H1 (cell line): ENCODE data around the gene SPAG16. TPM values are rescaled to one million over a fixed set of nuclear protein-coding genes. Genes with fewer than 3 reads are reported as not detected.

Experiments
- BRCA1 ChIP-seq: IDR thresholded peaks from 2 replicates; pipeline ENCODE4 v1.6.1; 2012; ENCODE audit warnings: low read depth, low read length, improper control_type of control experiment
- CHD7 ChIP-seq: fragments of 300-600 bp; sonication (generic); IDR thresholded peaks from 2 replicates; pipeline ENCODE4 v1.7.1; 2012; ENCODE audit warnings: low read length, moderate library complexity, mild to moderate bottlenecking, inconsistent platforms; ENCODE audit not compliant: insufficient replicate concordance
- HDAC2 ChIP-seq, 2 experiments: fragments of 300-600 bp in 1 of 2; sonication (generic) in 1 of 2; IDR thresholded peaks; 2 replicates each; pipeline ENCODE4 v1.6.1; 2011 to 2012; ENCODE audit warnings: low read depth in 2 of 2, low read length in 2 of 2, mild to moderate bottlenecking in 2 of 2, moderate library complexity in 2 of 2, borderline replicate concordance in 1 of 2, inconsistent platforms in 1 of 2
- JUND ChIP-seq: IDR thresholded peaks from 2 replicates; pipeline ENCODE4 v1.6.1; 2011; ENCODE audit warnings: mild to moderate bottlenecking, improper control_type of control experiment, low read length
- KDM4A ChIP-seq: IDR thresholded peaks from one replicate; pipeline ENCODE4 v1.7.1; 2012; ENCODE audit warnings: low read depth, mild to moderate bottlenecking, moderate library complexity, low read length, inconsistent platforms; ENCODE audit not compliant: severe bottlenecking
- NANOG ChIP-seq: IDR thresholded peaks from 2 replicates; pipeline ENCODE4 v1.6.1; 2011; ENCODE audit warnings: low read length, low read depth, mild to moderate bottlenecking, inconsistent platforms; ENCODE audit not compliant: insufficient read depth, poor library complexity, severe bottlenecking
- NRF1 ChIP-seq: IDR thresholded peaks from 2 replicates; pipeline ENCODE4 v1.6.1; 2011; ENCODE audit warnings: mild to moderate bottlenecking, low read depth, low read length, improper control_type of control experiment
- POLR2A ChIP-seq, 2 experiments: IDR thresholded peaks; 1 replicate in 1 of 2; 2 replicates in 1 of 2; pipeline ENCODE4 v1.6.1; 2011; ENCODE audit warnings: low read depth in 2 of 2, low read length in 2 of 2, mild to moderate bottlenecking in 2 of 2; ENCODE audit errors: control extremely low read depth in 1 of 2
- SIX5 ChIP-seq: IDR thresholded peaks from 2 replicates; pipeline ENCODE4 v1.6.1; 2011; ENCODE audit warnings: mild to moderate bottlenecking, low read depth, low read length
- SP4 ChIP-seq: IDR thresholded peaks from 2 replicates; pipeline ENCODE4 v1.6.1; 2012; ENCODE audit warnings: low read length, inconsistent platforms
- TAF1 ChIP-seq: IDR thresholded peaks from 2 replicates; pipeline ENCODE4 v1.6.1; 2011; ENCODE audit warnings: mild to moderate bottlenecking, low read depth, low read length
- TAF7 ChIP-seq: optimal IDR thresholded peaks from 2 replicates; pipeline ENCODE3; 2011; ENCODE audit warnings: low read depth, mild to moderate bottlenecking, inconsistent platforms, low read length, moderate library complexity, borderline replicate concordance
- TCF12 ChIP-seq: IDR thresholded peaks from 2 replicates; pipeline ENCODE4 v1.6.1; 2011; ENCODE audit warnings: low read depth, mild to moderate bottlenecking, low read length
- polyA plus RNA-seq, 7 experiments: library from polyadenylated mRNA; depleted of rRNA in 3 of 7; stranded (reverse) in 5 of 7; unstranded in 2 of 7; fragments of >200 nt in 5 of 7; fragments of 200-250 nt in 2 of 7; gene quantifications; 1 replicate in 5 of 7; 2 replicates in 1 of 7; 4 replicates in 1 of 7; pipeline versions ENCODE4 v1.2.1 to v1.2.3, GENCODE V29; 2011 to 2013; ENCODE audit warnings: missing spikeins in 2 of 7, mixed read lengths in 2 of 7
- total RNA-seq: library from RNA; stranded (reverse); fragmentation: NEBNext Ultra II Directional; extraction: Animal tissue kit (Norgen Biotek cat#: 25700); gene quantifications from 2 replicates; pipeline ENCODE4 v1.2.1, GENCODE V29; 2021

The SPAG16 gene
- total and polyA plus RNA-seq, 2 of the 8 experiments (the other 6 are each of a cell fraction or from before 2014, with no cell fraction given), result 6.0 to 14.9 TPM

- TF ChIP-seq CHD7, result no peak
- no peak for TF ChIP-seq BRCA1
- no peak for TF ChIP-seq HDAC2 (IDR thresholded peaks at IDR 0.05; ENCODE audit: borderline replicate concordance in 1 of 2, low read depth in 2 of 2, low read length in 2 of 2)
- TF ChIP-seq TCF12, result no peak
- no peak for TF ChIP-seq JUND
- no peak for TF ChIP-seq TAF1
- no peak for TF ChIP-seq NANOG
- TF ChIP-seq POLR2A (IDR thresholded peaks at IDR 0.05; ENCODE audit: control extremely low read depth in 1 of 2, low read depth in 2 of 2, low read length in 2 of 2), result no peak
- TF ChIP-seq KDM4A, result no peak
- no peak for TF ChIP-seq NRF1
- no peak for TF ChIP-seq TAF7
- no peak for TF ChIP-seq SP4
- TF ChIP-seq SIX5, result no peak
These were observed 845.9 kb downstream of the SPAG16 start (continued) for GRCh38 chr2:214130114-214130513.
